BJ (cell line): ENCODE measurements around the gene ZNF197. TPM values are rescaled to one million over a fixed set of nuclear protein-coding genes. Genes with fewer than 3 reads are reported as not detected.
A peak's percentile ranks its signal among the peaks of the same experiment; 100 is the strongest.
"Not testable (repeated sequence)": the region's sequence is repeated elsewhere in the genome, so short reads cannot be mapped to it uniquely, and the experiment has no call there.

ENCODE experiments used
- CTCF ChIA-PET: fragments of 350-600 bp; formaldehyde crosslinking; extraction: SDS; loops from one replicate; lab custom pipeline; 2021; ENCODE audit warnings: antibody characterized with exemption, inconsistent platforms; lab: Yijun Ruan, JAX
- POLR2A ChIA-PET: fragments of 300-600 bp; sonication (Branson Sonifier 250); formaldehyde crosslinking; extraction: SDS; loops from one replicate; lab custom pipeline; 2021; ENCODE audit warnings: antibody characterized with exemption; lab: Charles Lee
- DNase-seq: peaks from one replicate; pipeline ENCODE4 v3.0.0-alpha.2; 2011; ENCODE audit warnings: low read depth
- H3K27me3 ChIP-seq: 2 replicates; pipeline ENCODE4 v1.6.0; 2011; ENCODE audit warnings: low read length; ENCODE audit not compliant: control insufficient read depth, insufficient read depth
- H3K36me3 ChIP-seq: 2 replicates; pipeline ENCODE4 v1.5.1; 2011; ENCODE audit warnings: low read length; ENCODE audit not compliant: control insufficient read depth, insufficient read depth
- H3K4me3 ChIP-seq: 2 replicates; pipeline ENCODE4 v1.5.1; 2011; ENCODE audit warnings: low read depth, mild to moderate bottlenecking, control low read depth, low read length
- polyA minus RNA-seq: library from RNA; depleted of rRNA, polyadenylated mRNA; stranded (reverse); fragments of >200 nt; gene quantifications from 2 replicates; pipeline ENCODE4 v1.2.3, GENCODE V29; 2011; rRNA and poly(A)+ RNA removed
- polyA plus RNA-seq: library from polyadenylated mRNA; depleted of rRNA; stranded (reverse); fragments of >200 nt; gene quantifications from 2 replicates; pipeline ENCODE4 v1.2.3, GENCODE V29; 2011; rRNA removed
- TF ChIP-seq, protein P1 (sequence below): IDR thresholded peaks from 2 replicates; pipeline ENCODE4 v1.5.1; 2011; ENCODE audit warnings: low read depth, mild to moderate bottlenecking, control low read depth, inconsistent platforms, low read length, moderate library complexity; ENCODE audit not compliant: insufficient read depth

ZNF197 gene
- polyA plus RNA-seq (6.8 and 8.0 TPM in 2 replicates), polyA minus RNA-seq (7.2 and 13.6 TPM in 2 replicates)

DNA sequence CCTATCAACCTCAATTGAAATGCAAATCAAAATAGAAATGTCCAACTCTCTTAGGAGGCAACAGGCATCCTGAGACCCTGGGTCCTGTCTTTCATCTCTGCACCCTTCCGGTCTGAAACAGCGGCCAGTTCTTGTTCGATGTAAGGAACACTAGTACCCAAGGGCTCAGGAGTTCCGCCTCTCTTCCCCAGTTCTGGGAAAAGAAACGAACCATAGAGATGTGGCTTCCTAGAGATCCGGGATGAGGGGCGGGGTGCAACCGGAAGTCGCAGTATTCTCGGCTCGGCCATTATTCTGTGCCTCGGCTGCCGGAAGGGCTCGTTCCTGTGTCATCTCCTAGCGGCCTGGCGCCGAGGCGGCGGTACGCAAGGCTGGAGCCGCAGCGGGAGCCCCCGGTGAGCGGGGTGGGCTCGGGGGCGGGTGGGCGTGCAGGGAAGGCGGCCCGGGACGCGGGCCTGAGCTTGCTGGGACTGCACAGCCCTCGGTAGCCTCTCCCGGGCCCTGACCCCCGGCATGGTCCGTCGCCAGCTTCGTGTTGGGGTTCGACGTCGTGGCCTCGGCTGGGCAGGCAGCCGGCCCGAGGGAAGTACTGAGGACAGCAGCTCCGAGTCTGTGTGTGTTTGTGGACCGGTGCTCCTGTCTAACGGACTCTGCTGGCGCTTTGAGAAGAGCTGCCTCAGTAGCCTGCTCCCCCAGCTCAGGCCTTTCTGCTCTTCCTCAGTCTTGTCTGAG lies at the start of gene ZNF197:
ZNF197 (plus strand) TSS at position 288 of the 732 bp plus-strand sequence. CDS start 4,119 bp downstream, outside the sequence.
- CTCF ChIA-PET: interaction anchor here (1.0 to 1.6 kb wide), 3 partner anchors 12 to 21 kb away, joined by 3 to 5 read pairs (median 3); no protein-coding TSS in a partner anchor
- H3K36me3 ChIP-seq: peaks cover 3% of the 10 kb centered on the region; the same call in 1 of the 2 replicates
- POLR2A ChIA-PET: no interaction called here
- H3K27me3 ChIP-seq: no peaks in the 10 kb centered on the region
- peak within 1 kb of the TSS; percentile 78 for H3K4me3 ChIP-seq
- TF ChIP-seq, protein P1, sequence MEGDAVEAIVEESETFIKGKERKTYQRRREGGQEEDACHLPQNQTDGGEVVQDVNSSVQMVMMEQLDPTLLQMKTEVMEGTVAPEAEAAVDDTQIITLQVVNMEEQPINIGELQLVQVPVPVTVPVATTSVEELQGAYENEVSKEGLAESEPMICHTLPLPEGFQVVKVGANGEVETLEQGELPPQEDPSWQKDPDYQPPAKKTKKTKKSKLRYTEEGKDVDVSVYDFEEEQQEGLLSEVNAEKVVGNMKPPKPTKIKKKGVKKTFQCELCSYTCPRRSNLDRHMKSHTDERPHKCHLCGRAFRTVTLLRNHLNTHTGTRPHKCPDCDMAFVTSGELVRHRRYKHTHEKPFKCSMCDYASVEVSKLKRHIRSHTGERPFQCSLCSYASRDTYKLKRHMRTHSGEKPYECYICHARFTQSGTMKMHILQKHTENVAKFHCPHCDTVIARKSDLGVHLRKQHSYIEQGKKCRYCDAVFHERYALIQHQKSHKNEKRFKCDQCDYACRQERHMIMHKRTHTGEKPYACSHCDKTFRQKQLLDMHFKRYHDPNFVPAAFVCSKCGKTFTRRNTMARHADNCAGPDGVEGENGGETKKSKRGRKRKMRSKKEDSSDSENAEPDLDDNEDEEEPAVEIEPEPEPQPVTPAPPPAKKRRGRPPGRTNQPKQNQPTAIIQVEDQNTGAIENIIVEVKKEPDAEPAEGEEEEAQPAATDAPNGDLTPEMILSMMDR: no peak
- DNase-seq: peak; percentile 56

- TF ChIP-seq, protein P1: no peak
- no peak for DNase-seq
- CTCF ChIA-PET: no interaction called here
- Histone ChIP-seq H3K27me3 (no peaks in the 10 kb centered on the region), H3K36me3 (no peaks in the 10 kb centered on the region), H3K4me3 (no peak overlapping the region)
- POLR2A ChIA-PET: no interaction called here
Measured at GRCh38 chr3:44576613-44577012, 48.2 kb upstream of the ZNF197 start.

- CTCF ChIA-PET, POLR2A ChIA-PET: not testable (repeated sequence)
Measured at GRCh38 chr3:44577354-44577952, 47.4 kb upstream of the ZNF197 start.

GRCh38 chr3:44578316-44578715 lies 46.5 kb upstream of the ZNF197 start:
- H3K36me3 ChIP-seq, POLR2A ChIA-PET, CTCF ChIA-PET, DNase-seq, H3K27me3 ChIP-seq, H3K4me3 ChIP-seq: not testable (repeated sequence)

More at GRCh38 chr3:44577354-44577952, 47.4 kb upstream of the ZNF197 start:
- H3K27me3 ChIP-seq, H3K36me3 ChIP-seq, H3K4me3 ChIP-seq, DNase-seq: not testable (repeated sequence)

DNA sequence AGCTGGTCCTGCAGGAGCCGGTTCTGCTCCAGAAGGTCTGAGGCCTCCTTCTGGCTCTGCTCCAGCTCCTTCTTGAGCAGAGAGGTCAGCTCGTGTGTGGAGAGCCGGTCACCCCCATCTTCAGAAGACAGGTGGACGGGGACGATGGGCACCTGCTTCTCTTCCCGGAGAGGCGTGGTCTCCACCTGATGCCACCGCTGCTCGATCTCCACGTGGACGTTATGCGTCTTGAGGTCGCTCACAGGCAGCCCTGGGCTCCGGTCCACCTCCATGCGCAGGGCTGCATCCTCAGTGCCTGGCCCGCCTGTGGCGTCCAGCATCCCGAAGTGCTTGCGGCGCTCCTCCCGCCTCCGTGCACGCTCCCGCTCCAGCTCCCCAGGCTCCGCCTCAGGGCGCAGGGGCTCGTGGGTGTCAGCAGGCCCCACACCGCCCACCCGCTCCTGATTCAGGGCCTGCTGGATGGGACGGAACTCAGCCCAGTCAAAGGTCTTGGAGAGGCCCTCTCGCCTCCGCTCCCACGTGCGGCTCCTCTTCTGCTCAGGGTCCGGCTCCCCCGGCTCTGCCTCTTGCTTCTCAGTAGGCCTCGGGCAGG lies 45.8 kb upstream of the ZNF197 start:
- DNase-seq, H3K36me3 ChIP-seq, H3K4me3 ChIP-seq, H3K27me3 ChIP-seq, POLR2A ChIA-PET, CTCF ChIA-PET: not testable (repeated sequence)

GRCh38 chr3:44579749-44580148 lies 45.1 kb upstream of the ZNF197 start:
- POLR2A ChIA-PET, DNase-seq, CTCF ChIA-PET, H3K27me3 ChIP-seq, H3K4me3 ChIP-seq, H3K36me3 ChIP-seq: not testable (repeated sequence)

DNA sequence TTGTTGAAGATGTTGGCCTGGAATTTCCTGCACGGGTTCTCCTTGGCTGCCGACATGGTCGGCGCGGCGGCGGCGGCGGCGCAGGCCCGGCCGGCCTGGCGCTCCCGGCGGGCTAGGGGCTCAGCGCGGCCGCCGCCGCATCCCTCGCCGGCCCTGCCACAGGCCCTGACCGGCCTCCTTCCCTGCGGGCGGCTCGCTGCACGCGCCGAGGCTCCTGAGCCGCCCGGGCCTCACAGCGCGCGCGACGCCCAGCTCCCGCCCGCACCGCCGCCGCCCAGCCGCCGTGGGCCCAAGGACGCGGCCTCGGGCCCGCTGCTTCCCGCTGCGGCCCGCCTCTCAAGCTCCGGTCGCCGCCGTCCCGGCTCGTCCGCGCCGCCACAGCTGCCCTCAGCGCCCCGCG lies 43.9 kb upstream of the ZNF197 start:
- H3K4me3 ChIP-seq, POLR2A ChIA-PET: not testable (repeated sequence)
- CTCF ChIA-PET: interaction anchor here (0.7 kb wide), 1 partner anchor 54 kb away, joined by 3 read pairs; no protein-coding TSS in a partner anchor

More for the DNA sequence above, 43.9 kb upstream of the ZNF197 start:
- not testable (repeated sequence) for H3K27me3 ChIP-seq, DNase-seq, H3K36me3 ChIP-seq
